B cell (primary cell): ENCODE results near the gene MAN1A2.

Experiments used
- CTCF ChIP-seq: fragments of 200-600 bp; IDR thresholded peaks from one replicate; pipeline ENCODE4 v1.8.0; 2022; ENCODE audit warnings: antibody characterized with exemption, mild to moderate bottlenecking
- EZH2 ChIP-seq: IDR thresholded peaks from 2 replicates; pipeline ENCODE4 v1.6.1; 2012; ENCODE audit warnings: borderline replicate concordance, low read depth, mild to moderate bottlenecking, moderate library complexity, low read length; ENCODE audit not compliant: insufficient read depth, poor library complexity, severe bottlenecking

- TF ChIP-seq CTCF (no peak), EZH2 (no peak)
These were observed 189.1 kb downstream of the MAN1A2 start for GRCh38 chr1:117556341-117556740.
